GM20000 (cell line): ENCODE measurements around the gene ARL14.

Experiments
- DNase-seq: peaks from one replicate; pipeline ENCODE4 v3.0.0; 2012; ENCODE audit warnings: low spot score
- TF ChIP-seq, protein P1 (sequence below): IDR thresholded peaks from 2 replicates; pipeline ENCODE4 v1.5.1; 2012; ENCODE audit warnings: mild to moderate bottlenecking, control low read depth; ENCODE audit errors: extremely low read depth, missing control alignments

ARL14 gene

DNA sequence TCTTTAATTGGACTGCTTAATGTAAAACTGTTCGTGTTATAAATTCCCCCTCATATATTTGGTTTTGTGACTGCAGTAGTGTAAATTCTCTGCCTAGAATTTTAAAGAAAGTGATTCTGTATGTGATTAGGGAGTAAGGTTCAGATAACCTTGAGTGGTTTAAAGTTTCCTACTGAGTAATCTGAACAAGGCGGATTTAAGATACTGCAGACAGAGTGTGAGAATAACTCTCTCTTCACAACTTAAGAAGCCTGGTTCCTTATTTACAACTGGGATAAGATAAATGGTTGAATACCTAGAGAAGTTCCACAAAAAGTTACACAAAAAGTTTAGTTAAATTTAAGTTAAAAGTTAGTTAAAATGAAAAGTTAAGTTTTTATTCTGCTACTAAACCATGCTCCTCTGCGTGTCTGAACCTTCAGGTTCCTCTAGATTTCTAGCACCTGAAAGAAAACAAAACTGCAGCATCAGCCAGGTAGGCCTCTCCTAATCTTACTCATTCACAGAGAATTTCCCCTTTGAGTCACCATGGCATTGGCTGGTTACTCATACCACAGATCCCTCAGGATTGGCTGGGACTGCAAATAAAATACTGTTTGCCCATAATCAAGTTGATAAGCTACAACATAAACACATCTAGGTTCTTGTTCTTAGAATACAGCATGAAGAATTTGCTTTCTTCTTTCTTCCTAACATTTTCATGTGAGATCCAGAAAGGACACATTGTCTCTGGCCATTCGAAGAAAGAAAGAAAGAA lies at the start of gene ARL14:
Gene ARL14 (plus strand): TSS at position 614 of the 757 bp plus-strand sequence. CDS start 187 bp downstream, outside the sequence.
- DNase-seq, result no peak
- TF ChIP-seq, protein P1, sequence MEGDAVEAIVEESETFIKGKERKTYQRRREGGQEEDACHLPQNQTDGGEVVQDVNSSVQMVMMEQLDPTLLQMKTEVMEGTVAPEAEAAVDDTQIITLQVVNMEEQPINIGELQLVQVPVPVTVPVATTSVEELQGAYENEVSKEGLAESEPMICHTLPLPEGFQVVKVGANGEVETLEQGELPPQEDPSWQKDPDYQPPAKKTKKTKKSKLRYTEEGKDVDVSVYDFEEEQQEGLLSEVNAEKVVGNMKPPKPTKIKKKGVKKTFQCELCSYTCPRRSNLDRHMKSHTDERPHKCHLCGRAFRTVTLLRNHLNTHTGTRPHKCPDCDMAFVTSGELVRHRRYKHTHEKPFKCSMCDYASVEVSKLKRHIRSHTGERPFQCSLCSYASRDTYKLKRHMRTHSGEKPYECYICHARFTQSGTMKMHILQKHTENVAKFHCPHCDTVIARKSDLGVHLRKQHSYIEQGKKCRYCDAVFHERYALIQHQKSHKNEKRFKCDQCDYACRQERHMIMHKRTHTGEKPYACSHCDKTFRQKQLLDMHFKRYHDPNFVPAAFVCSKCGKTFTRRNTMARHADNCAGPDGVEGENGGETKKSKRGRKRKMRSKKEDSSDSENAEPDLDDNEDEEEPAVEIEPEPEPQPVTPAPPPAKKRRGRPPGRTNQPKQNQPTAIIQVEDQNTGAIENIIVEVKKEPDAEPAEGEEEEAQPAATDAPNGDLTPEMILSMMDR, result no peak

DNA sequence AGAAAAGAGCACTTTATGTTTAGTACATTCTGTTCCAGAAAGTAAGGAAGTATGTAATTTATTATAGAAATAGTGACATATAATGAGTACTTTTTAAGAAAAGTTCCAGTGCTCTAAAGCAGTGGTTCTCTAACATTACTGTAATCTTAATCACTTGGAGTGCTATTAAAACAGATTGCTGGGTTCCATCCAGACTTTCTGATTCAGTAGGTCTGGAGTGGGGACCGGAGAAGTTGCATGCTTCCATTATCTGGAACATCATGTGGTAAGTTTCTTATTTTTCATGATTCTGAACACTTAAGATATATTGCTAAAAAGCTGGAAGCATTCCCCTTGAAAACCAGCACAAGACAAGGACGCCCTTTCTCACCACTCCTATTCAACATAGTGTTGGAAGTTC lies 47.5 kb upstream of the ARL14 start:
- TF ChIP-seq, protein P1, result no peak
- DNase-seq, result no peak

DNA sequence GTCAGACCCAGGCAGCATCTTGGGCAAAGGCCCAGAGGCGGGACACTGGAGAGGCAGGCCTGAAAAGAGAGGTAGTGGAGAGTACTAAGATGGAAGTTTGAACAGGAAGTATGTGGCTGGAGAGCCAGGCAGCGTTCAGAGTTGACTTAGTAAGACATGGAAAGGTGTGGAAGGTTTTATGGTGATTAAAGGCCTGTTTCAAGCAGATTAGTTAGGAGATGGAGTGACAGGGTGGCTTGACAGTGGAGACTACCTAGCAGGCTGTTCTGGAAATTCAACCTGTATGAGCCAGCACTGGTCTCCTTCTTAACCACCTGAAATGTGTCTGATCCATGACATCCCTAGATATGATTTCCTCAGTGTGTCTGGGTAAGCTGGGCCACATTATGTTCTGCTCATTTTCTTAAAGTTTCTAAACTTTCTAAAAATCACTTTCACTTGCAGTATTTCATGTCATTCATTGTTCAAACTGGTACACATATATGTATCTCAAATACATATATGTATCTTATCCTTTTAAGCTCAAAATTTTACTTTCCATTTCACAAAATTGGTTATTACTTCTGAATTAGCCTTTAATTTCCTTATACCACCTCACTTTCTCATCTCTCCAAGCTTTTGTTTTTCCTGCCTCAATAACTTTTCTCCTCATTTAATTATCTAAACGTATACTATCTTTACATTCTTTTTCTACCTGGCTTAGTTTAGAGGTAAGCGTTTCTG lies 43.4 kb upstream of the ARL14 start:
- TF ChIP-seq, protein P1, result no peak

DNA sequence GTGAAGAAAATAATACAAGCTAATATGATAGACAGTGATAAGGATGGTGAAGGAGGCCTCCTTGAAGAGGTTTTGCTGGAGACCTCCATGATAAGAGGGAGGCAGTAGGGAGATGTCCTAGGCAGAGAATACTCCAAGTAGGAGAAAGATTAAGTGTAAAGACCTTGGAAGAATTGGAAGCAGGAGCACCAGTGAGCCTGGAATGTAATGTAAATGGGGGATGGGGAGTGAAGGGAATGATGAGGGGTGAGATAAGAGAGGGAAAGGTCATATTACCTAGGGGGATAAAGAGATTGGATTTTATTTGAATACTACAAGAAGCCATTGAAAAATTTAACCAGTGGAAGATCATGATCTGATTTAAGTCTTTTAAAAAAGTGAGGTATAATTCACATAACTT lies 41.7 kb upstream of the ARL14 start:
- TF ChIP-seq, protein P1, result no peak
- DNase-seq, result no peak

More for the DNA sequence above, 43.4 kb upstream of the ARL14 start:
- DNase-seq, result no peak

DNA sequence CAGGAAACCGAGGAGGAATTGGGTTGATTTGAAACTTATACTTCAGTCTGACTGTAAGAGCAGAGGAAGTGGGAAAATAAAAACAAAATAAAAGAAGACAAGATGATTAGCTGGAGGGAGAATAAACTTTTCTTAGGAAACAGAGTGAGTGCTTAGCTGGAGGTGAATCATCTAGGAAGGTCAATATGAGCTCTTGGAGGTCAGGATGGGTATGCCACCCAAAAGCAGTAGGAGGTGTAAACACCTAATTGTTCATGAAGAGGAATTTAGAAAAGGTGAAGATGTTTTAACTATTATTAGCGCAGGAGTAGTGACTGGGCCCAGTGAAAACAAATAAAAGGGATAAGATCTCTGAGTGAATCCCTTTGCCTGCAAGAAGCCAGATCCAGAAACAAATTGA lies 39.9 kb upstream of the ARL14 start:
- TF ChIP-seq, protein P1, result no peak
- DNase-seq, result no peak

DNA sequence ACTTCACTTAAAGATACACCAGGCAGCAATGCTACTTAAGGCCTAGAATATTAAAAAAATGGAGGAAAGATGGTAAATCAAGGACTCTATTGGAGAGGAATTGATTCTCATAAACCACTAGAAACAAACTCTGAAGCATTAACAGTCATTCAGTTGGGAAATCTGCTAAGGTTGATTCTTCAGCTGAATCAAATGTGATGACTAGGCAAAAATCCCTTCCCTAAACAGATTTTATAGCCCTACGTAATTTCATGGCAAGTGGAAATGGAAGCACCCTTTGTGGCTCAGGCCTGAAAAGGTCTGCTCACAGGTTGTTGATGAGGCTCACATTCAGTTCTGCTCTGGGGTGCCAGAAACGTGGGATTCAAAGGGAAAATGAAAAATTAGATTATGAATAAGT lies 38.8 kb upstream of the ARL14 start:
- no peak for DNase-seq
- TF ChIP-seq, protein P1, result no peak

DNA sequence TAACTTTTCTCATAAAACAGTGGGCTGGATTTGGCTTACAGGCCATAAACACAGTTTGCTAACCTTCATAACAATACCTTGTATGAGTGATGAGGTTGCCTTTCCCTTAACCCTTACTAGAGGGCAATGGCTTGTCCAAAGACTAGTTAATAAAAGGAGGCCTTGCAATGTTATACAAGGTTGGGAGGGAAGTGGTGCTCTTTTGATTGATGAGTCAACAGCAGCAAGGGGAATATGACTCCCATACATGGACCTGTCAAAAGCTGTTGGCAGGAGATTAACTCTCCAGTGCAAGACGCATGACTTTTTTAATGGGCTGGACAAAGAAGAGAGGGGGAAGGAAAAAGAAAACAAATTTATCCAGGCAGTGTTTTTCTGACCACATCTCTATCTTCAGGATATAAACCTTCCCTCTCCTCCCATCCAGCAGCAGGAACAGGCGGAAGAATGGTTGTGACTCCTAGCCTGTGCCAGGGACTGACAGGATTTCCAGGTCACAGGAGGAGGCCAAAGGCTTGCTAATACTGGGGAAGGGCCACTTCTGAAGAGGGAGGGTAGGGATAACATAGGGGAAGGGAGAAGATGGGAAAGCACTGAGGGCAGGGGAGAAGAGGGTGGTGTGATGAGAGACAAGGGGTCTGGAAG lies 35.2 kb upstream of the ARL14 start:
- DNase-seq, result no peak
- TF ChIP-seq, protein P1, result no peak
